C4-2B (cell line): ENCODE measurements around the gene SPDYE2.
"Not testable (repeated sequence)": the region's sequence is repeated elsewhere in the genome, so short reads cannot be mapped to it uniquely, and the experiment has no call there.

Source experiments
- CTCF ChIP-seq: fragments of 450-650 bp; conservative IDR thresholded peaks from 2 replicates; pipeline ENCODE4 v1.5.1; 2017; ENCODE audit warnings: mild to moderate bottlenecking
- ZFX ChIP-seq: fragments of 450-650 bp; IDR thresholded peaks from 2 replicates; pipeline ENCODE4 v1.6.1; 2017

DNA sequence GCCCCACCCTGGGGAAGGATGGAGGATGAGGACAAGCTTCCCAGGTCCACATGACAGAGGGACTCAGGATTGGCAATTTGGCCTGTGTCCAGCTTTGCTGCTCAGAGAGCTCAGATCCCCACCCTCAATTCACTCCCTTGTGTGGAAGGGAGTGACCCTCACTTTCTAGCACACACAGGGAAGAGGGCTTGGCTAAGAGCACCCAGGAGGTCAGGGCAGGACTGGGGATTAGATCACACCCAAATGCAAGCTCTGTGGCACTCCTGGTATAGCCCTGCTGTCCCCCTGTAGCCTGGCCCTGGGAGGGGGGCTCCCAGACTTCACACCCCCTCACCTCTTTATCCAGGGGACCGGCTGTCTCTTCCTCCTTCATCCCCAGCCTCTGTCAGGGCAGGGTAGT is 6.7 kb upstream of the SPDYE2 start:
- TF ChIP-seq CTCF, ZFX: not testable (repeated sequence)
